ENCODE measurements around the gene TNP2.

TNP2 gene

DNA sequence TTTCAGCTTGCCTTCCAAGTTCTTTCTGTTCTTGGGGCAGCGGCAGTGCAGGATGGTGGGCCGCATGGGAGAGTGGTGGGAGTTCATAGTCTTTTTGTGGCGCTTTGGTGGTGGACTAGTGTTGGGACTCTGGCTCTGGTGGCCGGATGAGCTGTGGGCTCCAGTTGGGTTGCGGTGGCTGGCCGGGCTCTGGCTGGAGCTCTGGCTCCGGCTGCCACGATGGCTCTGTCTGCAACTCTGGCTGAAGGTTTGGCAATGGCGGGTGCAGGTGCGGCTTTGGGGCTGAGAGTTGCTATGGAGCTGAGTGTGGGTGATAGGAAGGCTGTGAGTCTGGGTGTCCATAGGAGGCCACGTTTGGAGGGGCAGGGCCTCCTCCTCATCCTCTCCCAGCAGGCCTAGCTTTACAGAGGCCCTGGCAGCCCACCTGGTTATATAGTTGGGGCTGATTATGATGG lies at the start of gene TNP2:
Gene TNP2 (minus strand): TSS at position 405 of the 455 bp plus-strand sequence. CDS start 63 bp downstream, at position 342.
- H3K27ac ChIP-seq: no peak within 1 kb of the TSS
- TF ChIP-seq CTCF (IDR thresholded peaks at IDR 0.05) (no peak), ZFX (IDR thresholded peaks at IDR 0.05; ENCODE audit: borderline replicate concordance) (no peak)

DNA sequence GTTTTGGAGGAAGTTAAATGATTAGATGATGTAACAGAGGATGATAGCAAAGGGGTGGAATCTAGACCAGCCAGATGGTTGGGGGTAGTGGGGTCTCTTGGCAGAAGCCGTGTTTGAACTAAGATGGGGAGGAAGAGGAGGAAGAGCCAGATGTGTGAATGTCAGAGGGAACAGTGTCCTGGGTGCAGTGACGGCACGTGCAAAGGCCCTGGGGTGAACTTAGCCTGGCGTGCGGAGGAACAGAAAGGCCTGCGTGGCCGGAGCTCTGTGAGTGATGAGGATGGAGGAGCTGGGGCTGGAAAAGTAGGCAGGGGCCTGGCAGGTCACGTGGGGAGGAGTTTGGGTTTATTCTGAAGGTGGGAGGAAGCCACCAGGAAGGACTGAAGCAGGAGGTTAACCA lies 49.7 kb upstream of the TNP2 start:
- H3K27ac ChIP-seq: no peak overlapping the region
- TF ChIP-seq ZFX (IDR thresholded peaks at IDR 0.05; ENCODE audit: borderline replicate concordance) (no peak), CTCF (IDR thresholded peaks at IDR 0.05) (no peak)

GRCh38 chr16:11316331-11317015 lies 47.3 kb upstream of the TNP2 start:
- TF ChIP-seq ZFX (IDR thresholded peaks at IDR 0.05; ENCODE audit: borderline replicate concordance) (no peak), CTCF (IDR thresholded peaks at IDR 0.05) (no peak)
- no peak overlapping the region for H3K27ac ChIP-seq

DNA sequence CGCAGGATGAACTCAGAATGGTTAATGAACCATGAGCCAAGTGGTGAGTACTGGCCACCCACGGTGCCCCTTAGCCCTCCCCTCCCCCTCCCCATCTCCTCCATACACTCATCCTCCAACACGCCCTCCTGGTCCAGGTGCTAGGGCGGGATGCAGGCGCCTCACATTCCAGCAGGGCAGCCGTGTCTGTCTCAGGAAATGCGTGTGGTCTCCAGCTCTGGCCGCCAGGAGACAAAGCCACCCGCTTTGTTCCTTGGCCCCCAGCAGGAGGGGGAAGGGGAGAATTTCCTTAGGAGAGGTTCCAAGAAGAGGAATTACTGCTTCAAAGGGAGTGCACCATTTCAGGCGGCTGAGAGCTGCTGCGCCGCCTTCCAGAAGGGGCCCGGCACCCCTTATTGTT lies 46.4 kb upstream of the TNP2 start:
- TF ChIP-seq ZFX (IDR thresholded peaks at IDR 0.05; ENCODE audit: borderline replicate concordance): no peak
- no peak for TF ChIP-seq CTCF (IDR thresholded peaks at IDR 0.05)
- no peak overlapping the region for H3K27ac ChIP-seq

GRCh38 chr16:11314309-11314894 lies 45.3 kb upstream of the TNP2 start:
- TF ChIP-seq ZFX (IDR thresholded peaks at IDR 0.05; ENCODE audit: borderline replicate concordance) (no peak), CTCF (IDR thresholded peaks at IDR 0.05) (no peak)
- no peak overlapping the region for H3K27ac ChIP-seq

DNA sequence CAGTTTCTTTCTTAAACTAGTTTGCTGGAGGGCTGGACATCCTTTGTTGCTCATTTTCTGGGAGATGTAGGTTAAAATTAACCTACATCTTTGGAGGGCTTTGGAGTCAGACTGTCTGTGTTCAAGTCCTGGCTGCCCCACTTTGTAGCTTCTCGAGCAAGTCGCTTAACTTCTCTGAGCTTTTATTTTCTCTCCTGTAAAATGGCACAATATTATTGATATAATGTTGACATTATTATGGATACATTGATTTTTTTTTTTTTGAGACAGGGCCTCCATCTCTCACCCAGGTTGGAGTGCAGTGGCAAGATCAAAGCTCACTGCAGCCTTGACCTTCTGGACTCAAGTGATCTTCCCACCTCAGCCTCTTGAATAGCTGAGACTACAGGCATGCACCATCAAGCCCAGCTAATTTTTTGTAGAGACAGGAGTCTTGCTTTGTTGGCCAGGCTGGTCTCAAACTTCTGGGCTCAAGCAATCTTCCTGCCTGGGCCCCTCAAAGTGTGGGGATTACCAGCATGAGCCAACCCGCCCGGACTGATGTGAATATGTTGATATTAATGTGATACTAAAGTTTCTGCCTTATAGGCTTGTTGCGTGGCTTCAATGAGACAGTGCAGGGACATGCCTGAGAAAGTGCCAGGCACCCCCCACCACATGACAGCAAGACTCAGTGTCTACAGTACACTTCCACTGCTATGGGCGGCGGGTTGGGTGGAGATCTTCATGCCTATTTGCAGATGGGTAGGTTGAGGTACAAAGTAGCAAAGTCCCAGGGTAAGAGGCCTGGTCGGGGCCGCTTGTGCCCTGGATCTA lies 44.6 kb upstream of the TNP2 start:
- H3K27ac ChIP-seq: no peak overlapping the region
- no peak for TF ChIP-seq CTCF (IDR thresholded peaks at IDR 0.05)
- TF ChIP-seq ZFX (IDR thresholded peaks at IDR 0.05; ENCODE audit: borderline replicate concordance): no peak

Data from 22Rv1 (cell line).